Caco-2 (cell line): Measurements from ENCODE around the gene DARS1. TPM values are rescaled to one million over a fixed set of nuclear protein-coding genes. Genes with fewer than 3 reads are reported as not detected.

Experiments
- BruUV-seq: library from RNA; stranded (reverse); fragments of 400-500 nt; replicated peaks from 2 replicates; lab custom pipeline; 2021; lab: Mats Ljungman, UMichigan
- CTCF ChIA-PET: fragments of 300-600 bp; sonication (Branson Sonifier 250); formaldehyde crosslinking; loops from one replicate; lab custom pipeline; 2022; ENCODE audit warnings: antibody characterized with exemption; lab: Charles Lee
- POLR2A ChIA-PET: fragments of 300-600 bp; sonication (Branson Sonifier 250); formaldehyde crosslinking; loops from one replicate; lab custom pipeline; 2022; ENCODE audit warnings: antibody characterized with exemption; lab: Charles Lee
- DNase-seq, 2 experiments: peaks; one replicate each; pipeline versions ENCODE4 v3.0.0 to v3.0.0-alpha.2; 2020 to 2022
- H3K27me3 ChIP-seq: replicated peaks from 2 replicates; pipeline ENCODE4 v1.6.0; 2011; ENCODE audit warnings: low read length; ENCODE audit not compliant: control insufficient read depth, insufficient read depth
- H3K36me3 ChIP-seq: 2 replicates; pipeline ENCODE4 v1.5.1; 2011; ENCODE audit warnings: low read length; ENCODE audit not compliant: control insufficient read depth, insufficient read depth
- H3K4me1 ChIP-seq: fragments of 250-450 bp; sonication (Bioruptor Pico); 2 replicates; pipeline ENCODE4 v1.5.1; 2020; ENCODE audit warnings: mild to moderate bottlenecking
- H3K4me3 ChIP-seq: 2 replicates; pipeline ENCODE4 v1.5.1; 2011; ENCODE audit warnings: low read depth, mild to moderate bottlenecking, control low read depth, low read length
- H3K9me3 ChIP-seq: fragments of 250-450 bp; sonication (Bioruptor Pico); 2 replicates; pipeline ENCODE4 v1.5.1; 2020; ENCODE audit warnings: mild to moderate bottlenecking, moderate library complexity
- H3K27ac Mint-ChIP-seq: one replicate; pipeline ENCODE4 v1.8.0; 2022; ENCODE audit warnings: mixed read lengths; ENCODE audit not compliant: unreplicated experiment
- H3K27me3 Mint-ChIP-seq: one replicate; pipeline ENCODE4 v1.8.0; 2022; ENCODE audit warnings: mixed read lengths; ENCODE audit not compliant: insufficient read depth, unreplicated experiment
- H3K36me3 Mint-ChIP-seq: one replicate; pipeline ENCODE4 v1.8.0; 2022; ENCODE audit warnings: mild to moderate bottlenecking, mixed read lengths; ENCODE audit not compliant: insufficient read depth, unreplicated experiment
- H3K4me1 Mint-ChIP-seq: one replicate; pipeline ENCODE4 v1.8.0; 2022; ENCODE audit warnings: low read depth, mixed read lengths; ENCODE audit not compliant: unreplicated experiment
- H3K4me3 Mint-ChIP-seq: one replicate; pipeline ENCODE4 v1.8.0; 2022; ENCODE audit warnings: mild to moderate bottlenecking, moderate library complexity, mixed read lengths; ENCODE audit not compliant: unreplicated experiment
- H3K9me3 Mint-ChIP-seq: one replicate; pipeline ENCODE4 v1.8.0; 2022; ENCODE audit warnings: mixed read lengths; ENCODE audit not compliant: unreplicated experiment
- CTCF ChIP-seq, 2 experiments: fragments of 200-600 bp in 1 of 2; IDR thresholded peaks; 1 replicate in 1 of 2; 2 replicates in 1 of 2; pipeline versions ENCODE4 v1.5.1 to v1.8.0; 2011 to 2022; ENCODE audit warnings: antibody characterized with exemption in 1 of 2, control low read depth in 1 of 2, inconsistent platforms in 1 of 2, low read depth in 1 of 2, low read length in 1 of 2, mild to moderate bottlenecking in 1 of 2, moderate library complexity in 1 of 2; ENCODE audit not compliant: insufficient read depth in 1 of 2, severe bottlenecking in 1 of 2, unreplicated experiment in 1 of 2
- intact Hi-C: fragments of 100-400 bp; cut with micrococcal nuclease; formaldehyde crosslinking; loops from one replicate; pipeline ENCODE4 v1.10.0; 2022; ENCODE audit not compliant: unreplicated experiment
- total RNA-seq: library from RNA; stranded (reverse); gene quantifications from 2 replicates; pipeline ENCODE4 v1.2.3, GENCODE V29; 2022

DARS1 gene
- total RNA-seq, 1 experiment from 2014 or later = 90.9 TPM

GRCh38 chr2:135870571-135870970 is 114.9 kb downstream of the DARS1 start:
- POLR2A ChIA-PET = no interaction called here
- no TSS peak for BruUV-seq
- H3K9me3 Mint-ChIP-seq = no peaks in the 10 kb centered on the region
- Histone ChIP-seq H3K9me3 (no peaks in the 10 kb centered on the region), H3K4me3 (no peak overlapping the region), H3K4me1 (peaks cover 23% of the 10 kb centered on the region), H3K36me3 (peaks cover 3% of the 10 kb centered on the region; the same call in 1 of the 2 replicates), H3K27me3 (no peaks in the 10 kb centered on the region)
- no peak for DNase-seq
- intact Hi-C loops = no loop called here
- CTCF ChIA-PET = no interaction called here
- no peak for TF ChIP-seq CTCF (IDR thresholded peaks at IDR 0.05; ENCODE audit: insufficient read depth in 1 of 2, low read depth in 1 of 2, low read length in 1 of 2, severe bottlenecking in 1 of 2, unreplicated experiment in 1 of 2)
- no peak overlapping the region for H3K27ac Mint-ChIP-seq
- no peaks in the 10 kb centered on the region for H3K27me3 Mint-ChIP-seq
- H3K36me3 Mint-ChIP-seq = peaks cover 75% of the 10 kb centered on the region
- peaks cover 16% of the 10 kb centered on the region for H3K4me1 Mint-ChIP-seq
- H3K4me3 Mint-ChIP-seq = no peak overlapping the region

GRCh38 chr2:135863233-135863632 is 122.2 kb downstream of the DARS1 start:
- no peaks in the 10 kb centered on the region for H3K9me3 Mint-ChIP-seq
- Histone ChIP-seq H3K9me3 (no peaks in the 10 kb centered on the region), H3K27me3 (no peaks in the 10 kb centered on the region), H3K4me1 (no peaks in the 10 kb centered on the region), H3K36me3 (peaks cover 1% of the 10 kb centered on the region; the same call in 1 of the 2 replicates), H3K4me3 (no peak overlapping the region)
- POLR2A ChIA-PET = no interaction called here
- BruUV-seq = no TSS peak
- intact Hi-C loops = no loop called here
- no peaks in the 10 kb centered on the region for H3K27me3 Mint-ChIP-seq
- TF ChIP-seq CTCF (IDR thresholded peaks at IDR 0.05; ENCODE audit: insufficient read depth in 1 of 2, low read depth in 1 of 2, low read length in 1 of 2, severe bottlenecking in 1 of 2, unreplicated experiment in 1 of 2) = no peak
- peak overlapping the region; percentile 84 for H3K27ac Mint-ChIP-seq
- CTCF ChIA-PET = no interaction called here
- DNase-seq = no peak
- H3K36me3 Mint-ChIP-seq = peaks cover 92% of the 10 kb centered on the region
- H3K4me3 Mint-ChIP-seq = no peak overlapping the region
- peaks cover 6% of the 10 kb centered on the region for H3K4me1 Mint-ChIP-seq

- no peaks in the 10 kb centered on the region for H3K9me3 Mint-ChIP-seq
- no peak for DNase-seq
- peaks cover 6% of the 10 kb centered on the region for H3K4me1 Mint-ChIP-seq
- no peak overlapping the region for H3K4me3 ChIP-seq
- peak overlapping the region; percentile 84 for H3K27ac Mint-ChIP-seq
- H3K36me3 ChIP-seq = peaks cover 3% of the 10 kb centered on the region
- H3K27me3 ChIP-seq = no peaks in the 10 kb centered on the region
- no TSS peak for BruUV-seq
- no peaks in the 10 kb centered on the region for H3K27me3 Mint-ChIP-seq
- no peaks in the 10 kb centered on the region for H3K4me1 ChIP-seq
- CTCF ChIA-PET = no interaction called here
- peaks cover 92% of the 10 kb centered on the region for H3K36me3 Mint-ChIP-seq
- no peak overlapping the region for H3K4me3 Mint-ChIP-seq
- POLR2A ChIA-PET = no interaction called here
- intact Hi-C loops = no loop called here
- H3K9me3 ChIP-seq = no peaks in the 10 kb centered on the region
- TF ChIP-seq CTCF (IDR thresholded peaks at IDR 0.05; ENCODE audit: insufficient read depth in 1 of 2, low read depth in 1 of 2, low read length in 1 of 2, severe bottlenecking in 1 of 2, unreplicated experiment in 1 of 2) = no peak
These were observed 122.7 kb downstream of the DARS1 start for GRCh38 chr2:135862718-135863117.

Other genes with a start within 250 kb of the DARS1 start
- gene UBXN4, start 243.8 kb downstream of the DARS1 start, total RNA-seq = 98.1 and 99.3 TPM in 2 replicates
- gene LCT, start 148.4 kb downstream of the DARS1 start, total RNA-seq = 0.82 and 1.5 TPM in 2 replicates
- gene MCM6, start 109.2 kb downstream of the DARS1 start, total RNA-seq = 94.6 and 96.0 TPM in 2 replicates
- gene CXCR4, start 132.5 kb upstream of the DARS1 start, total RNA-seq = 1.00 and 1.4 TPM in 2 replicates